Measurements from ENCODE around the gene AKAP4.

The AKAP4 gene

GRCh38 chrX:50167366-50167765 is 33.4 kb downstream of the AKAP4 start:
- no peak for DNase-seq (ENCODE audit: extremely low read depth, insufficient read length)
- Histone ChIP-seq H3K4me3 (replicated peaks; ENCODE audit: low read depth, low read length) (no peak overlapping the region), H3K27me3 (replicated peaks; ENCODE audit: control insufficient read depth, insufficient read depth, low read length) (no peaks in the 10 kb centered on the region), H3K36me3 (ENCODE audit: control insufficient read depth, insufficient read depth, low read length) (no peaks in the 10 kb centered on the region)
- TF ChIP-seq, protein P1, sequence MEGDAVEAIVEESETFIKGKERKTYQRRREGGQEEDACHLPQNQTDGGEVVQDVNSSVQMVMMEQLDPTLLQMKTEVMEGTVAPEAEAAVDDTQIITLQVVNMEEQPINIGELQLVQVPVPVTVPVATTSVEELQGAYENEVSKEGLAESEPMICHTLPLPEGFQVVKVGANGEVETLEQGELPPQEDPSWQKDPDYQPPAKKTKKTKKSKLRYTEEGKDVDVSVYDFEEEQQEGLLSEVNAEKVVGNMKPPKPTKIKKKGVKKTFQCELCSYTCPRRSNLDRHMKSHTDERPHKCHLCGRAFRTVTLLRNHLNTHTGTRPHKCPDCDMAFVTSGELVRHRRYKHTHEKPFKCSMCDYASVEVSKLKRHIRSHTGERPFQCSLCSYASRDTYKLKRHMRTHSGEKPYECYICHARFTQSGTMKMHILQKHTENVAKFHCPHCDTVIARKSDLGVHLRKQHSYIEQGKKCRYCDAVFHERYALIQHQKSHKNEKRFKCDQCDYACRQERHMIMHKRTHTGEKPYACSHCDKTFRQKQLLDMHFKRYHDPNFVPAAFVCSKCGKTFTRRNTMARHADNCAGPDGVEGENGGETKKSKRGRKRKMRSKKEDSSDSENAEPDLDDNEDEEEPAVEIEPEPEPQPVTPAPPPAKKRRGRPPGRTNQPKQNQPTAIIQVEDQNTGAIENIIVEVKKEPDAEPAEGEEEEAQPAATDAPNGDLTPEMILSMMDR (IDR thresholded peaks at IDR 0.05; ENCODE audit: insufficient read depth, low read length, poor library complexity, severe bottlenecking), result no peak

GRCh38 chrX:50165727-50166126 is 35.1 kb downstream of the AKAP4 start:
- TF ChIP-seq, protein P1 (IDR thresholded peaks at IDR 0.05; ENCODE audit: insufficient read depth, low read length, poor library complexity, severe bottlenecking), result no peak
- Histone ChIP-seq H3K4me3 (replicated peaks; ENCODE audit: low read depth, low read length) (no peak overlapping the region), H3K27me3 (replicated peaks; ENCODE audit: control insufficient read depth, insufficient read depth, low read length) (no peaks in the 10 kb centered on the region), H3K36me3 (ENCODE audit: control insufficient read depth, insufficient read depth, low read length) (no peaks in the 10 kb centered on the region)
- no peak for DNase-seq (ENCODE audit: extremely low read depth, insufficient read length)

- no peaks in the 10 kb centered on the region for H3K36me3 ChIP-seq (ENCODE audit: control insufficient read depth, insufficient read depth, low read length)
- no peaks in the 10 kb centered on the region for H3K27me3 ChIP-seq (replicated peaks; ENCODE audit: control insufficient read depth, insufficient read depth, low read length)
- no peak overlapping the region for H3K4me3 ChIP-seq (replicated peaks; ENCODE audit: low read depth, low read length)
- TF ChIP-seq, protein P1 (IDR thresholded peaks at IDR 0.05; ENCODE audit: insufficient read depth, low read length, poor library complexity, severe bottlenecking), result no peak
- no peak for DNase-seq (ENCODE audit: extremely low read depth, insufficient read length)
Observed at GRCh38 chrX:50161127-50161526, 39.7 kb downstream of the AKAP4 start.

GRCh38 chrX:50158593-50158992 is 42.2 kb downstream of the AKAP4 start:
- H3K4me3 ChIP-seq (replicated peaks; ENCODE audit: low read depth, low read length), result no peak overlapping the region
- DNase-seq (ENCODE audit: extremely low read depth, insufficient read length), result no peak
- no peaks in the 10 kb centered on the region for H3K27me3 ChIP-seq (replicated peaks; ENCODE audit: control insufficient read depth, insufficient read depth, low read length)
- no peaks in the 10 kb centered on the region for H3K36me3 ChIP-seq (ENCODE audit: control insufficient read depth, insufficient read depth, low read length)
- TF ChIP-seq, protein P1 (IDR thresholded peaks at IDR 0.05; ENCODE audit: insufficient read depth, low read length, poor library complexity, severe bottlenecking), result no peak

DNA sequence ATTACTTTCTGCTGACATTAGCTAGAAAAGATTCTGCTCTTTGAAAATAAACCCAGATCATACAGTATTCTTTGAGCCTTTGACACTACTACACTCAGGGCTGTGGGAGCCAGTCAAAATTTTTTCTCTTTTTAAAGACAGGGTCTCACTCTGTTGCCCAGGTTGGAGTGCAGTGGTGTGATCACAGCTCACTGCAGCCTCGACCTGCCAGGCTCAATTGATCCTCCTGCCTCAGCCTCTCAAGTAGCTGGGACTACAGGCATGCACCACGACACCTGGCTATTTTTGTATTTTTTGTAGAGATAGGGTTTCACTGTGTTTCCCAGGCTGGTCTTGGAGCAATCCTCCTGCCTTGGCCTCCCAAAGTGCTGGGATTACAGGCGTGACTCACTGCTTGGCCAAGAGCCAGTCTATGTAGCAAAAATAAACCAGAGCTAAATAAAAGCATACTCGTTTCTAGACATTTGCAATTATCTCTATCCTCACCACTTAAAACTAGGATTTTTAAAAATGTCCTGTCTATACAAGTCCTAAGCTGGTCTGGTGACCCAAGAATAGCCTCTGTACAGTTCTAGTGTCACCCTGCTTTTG is 43.2 kb downstream of the AKAP4 start:
- TF ChIP-seq, protein P1 (IDR thresholded peaks at IDR 0.05; ENCODE audit: insufficient read depth, low read length, poor library complexity, severe bottlenecking), result no peak
- Histone ChIP-seq H3K4me3 (replicated peaks; ENCODE audit: low read depth, low read length) (no peak overlapping the region), H3K27me3 (replicated peaks; ENCODE audit: control insufficient read depth, insufficient read depth, low read length) (no peaks in the 10 kb centered on the region), H3K36me3 (ENCODE audit: control insufficient read depth, insufficient read depth, low read length) (no peaks in the 10 kb centered on the region)
- DNase-seq (ENCODE audit: extremely low read depth, insufficient read length), result no peak

GRCh38 chrX:50154429-50154828 is 46.4 kb downstream of the AKAP4 start:
- Histone ChIP-seq H3K27me3 (replicated peaks; ENCODE audit: control insufficient read depth, insufficient read depth, low read length) (no peaks in the 10 kb centered on the region), H3K36me3 (ENCODE audit: control insufficient read depth, insufficient read depth, low read length) (no peaks in the 10 kb centered on the region), H3K4me3 (replicated peaks; ENCODE audit: low read depth, low read length) (no peak overlapping the region)
- DNase-seq (ENCODE audit: extremely low read depth, insufficient read length), result no peak
- TF ChIP-seq, protein P1 (IDR thresholded peaks at IDR 0.05; ENCODE audit: insufficient read depth, low read length, poor library complexity, severe bottlenecking), result no peak
